Keratinocyte (primary cell): ENCODE measurements around the gene FBXL13.
"Not testable (repeated sequence)": the region's sequence is repeated elsewhere in the genome, so short reads cannot be mapped to it uniquely, and the experiment has no call there.

ENCODE experiments used
- EZH2 ChIP-seq: IDR thresholded peaks from one replicate; pipeline ENCODE4 v1.6.1; 2012; ENCODE audit warnings: inconsistent platforms, mild to moderate bottlenecking, low read length, moderate library complexity
- TF ChIP-seq, protein P1 (sequence below), 3 experiments: IDR thresholded peaks in 1 of 3; conservative IDR thresholded peaks in 1 of 3; optimal IDR thresholded peaks in 1 of 3; 2 replicates in 2 of 3; 3 replicates in 1 of 3; pipeline versions ENCODE3 to v1.5.1; 2011; ENCODE audit warnings: low read length in 3 of 3, mild to moderate bottlenecking in 3 of 3, moderate library complexity in 2 of 3, control low read depth in 1 of 3, inconsistent platforms in 1 of 3; ENCODE audit not compliant: insufficient read depth in 2 of 3; ENCODE audit errors: extremely low read depth in 1 of 3

DNA sequence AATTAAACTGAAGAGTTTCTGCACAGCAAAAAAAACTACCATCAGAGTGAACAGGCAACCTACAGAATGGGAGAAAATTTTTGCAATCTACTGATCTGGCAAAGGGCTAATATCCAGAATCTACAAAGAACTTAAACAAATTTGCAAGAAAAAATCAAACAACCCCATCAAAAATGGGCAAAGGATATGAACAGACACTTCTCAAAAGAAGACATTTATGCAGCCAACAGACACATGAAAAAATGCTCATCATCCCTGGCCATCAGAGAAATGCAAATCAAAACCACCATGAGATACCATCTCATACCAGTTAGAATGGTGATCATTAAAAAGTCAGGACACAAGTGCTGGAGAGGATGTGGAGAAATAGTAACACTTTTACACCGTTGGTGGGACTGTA lies 53.1 kb downstream of the FBXL13 start:
- TF ChIP-seq, protein P1, sequence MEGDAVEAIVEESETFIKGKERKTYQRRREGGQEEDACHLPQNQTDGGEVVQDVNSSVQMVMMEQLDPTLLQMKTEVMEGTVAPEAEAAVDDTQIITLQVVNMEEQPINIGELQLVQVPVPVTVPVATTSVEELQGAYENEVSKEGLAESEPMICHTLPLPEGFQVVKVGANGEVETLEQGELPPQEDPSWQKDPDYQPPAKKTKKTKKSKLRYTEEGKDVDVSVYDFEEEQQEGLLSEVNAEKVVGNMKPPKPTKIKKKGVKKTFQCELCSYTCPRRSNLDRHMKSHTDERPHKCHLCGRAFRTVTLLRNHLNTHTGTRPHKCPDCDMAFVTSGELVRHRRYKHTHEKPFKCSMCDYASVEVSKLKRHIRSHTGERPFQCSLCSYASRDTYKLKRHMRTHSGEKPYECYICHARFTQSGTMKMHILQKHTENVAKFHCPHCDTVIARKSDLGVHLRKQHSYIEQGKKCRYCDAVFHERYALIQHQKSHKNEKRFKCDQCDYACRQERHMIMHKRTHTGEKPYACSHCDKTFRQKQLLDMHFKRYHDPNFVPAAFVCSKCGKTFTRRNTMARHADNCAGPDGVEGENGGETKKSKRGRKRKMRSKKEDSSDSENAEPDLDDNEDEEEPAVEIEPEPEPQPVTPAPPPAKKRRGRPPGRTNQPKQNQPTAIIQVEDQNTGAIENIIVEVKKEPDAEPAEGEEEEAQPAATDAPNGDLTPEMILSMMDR (optimal IDR thresholded peaks at IDR 0.05 in 1 of 3, IDR thresholded peaks at IDR 0.05 in 1 of 3, conservative IDR thresholded peaks at IDR 0.05 in 1 of 3; ENCODE audit: extremely low read depth in 1 of 3, insufficient read depth in 2 of 3, low read length in 3 of 3), result not testable (repeated sequence)
- not testable (repeated sequence) for TF ChIP-seq EZH2
